NCI-H187 treated with DMSO at 0.1 percent for 48 hours (cell line): Measurements from ENCODE around the gene PITRM1.

Experiments
- DNase-seq: peaks from one replicate; lab custom pipeline; 2025; lab: John Stamatoyannopoulos, UW

Gene PITRM1

GRCh38 chr10:3100856-3101640 lies 71.5 kb downstream of the PITRM1 start:
- DNase-seq, result no peak

- no peak for DNase-seq
These were observed 72.3 kb downstream of the PITRM1 start for GRCh38 chr10:3100093-3100792.

- DNase-seq, result no peak
These were observed 73.1 kb downstream of the PITRM1 start for GRCh38 chr10:3099291-3100092.

- DNase-seq, result no peak
These were observed 73.9 kb downstream of the PITRM1 start for GRCh38 chr10:3098689-3099088.

GRCh38 chr10:3097160-3097559 lies 75.4 kb downstream of the PITRM1 start:
- no peak for DNase-seq

GRCh38 chr10:3096149-3096548 lies 76.4 kb downstream of the PITRM1 start:
- DNase-seq, result no peak

- DNase-seq, result no peak
These were observed 77.0 kb downstream of the PITRM1 start for GRCh38 chr10:3095373-3096139.

- no peak for DNase-seq
These were observed 78.0 kb downstream of the PITRM1 start for GRCh38 chr10:3094609-3095036.

GRCh38 chr10:3093996-3094395 lies 78.6 kb downstream of the PITRM1 start:
- no peak for DNase-seq

GRCh38 chr10:3091921-3092320 lies 80.7 kb downstream of the PITRM1 start:
- DNase-seq, result no peak

- no peak for DNase-seq
These were observed 81.4 kb downstream of the PITRM1 start for GRCh38 chr10:3090914-3091787.

GRCh38 chr10:3090388-3090787 lies 82.2 kb downstream of the PITRM1 start:
- DNase-seq, result no peak
